Measurements from ENCODE around the gene FHIP1B. TPM values are rescaled to one million over a fixed set of nuclear protein-coding genes. Genes with fewer than 3 reads are reported as not detected.

The FHIP1B gene
- total and polyA plus RNA-seq, 8 donors: 17.0 to 324 (median 35.7) TPM

- Histone ChIP-seq H3K36me3 (no peaks in the 10 kb centered on the region), H3K27me3 (no peaks in the 10 kb centered on the region), H3K4me3 (no peak overlapping the region), H3K27ac (no peak overlapping the region), H3K9me3 (no peaks in the 10 kb centered on the region), H3K4me1 (peaks cover 22 to 36% (median 30%) of the 10 kb centered on the region in 4 donors)
- intact Hi-C loops (cut with DNase I; ENCODE audit: low total_unique reads): no loop called here
- peak in 1 of 2 donors; percentile 23 for DNase-seq
- TF ChIP-seq, protein P1, sequence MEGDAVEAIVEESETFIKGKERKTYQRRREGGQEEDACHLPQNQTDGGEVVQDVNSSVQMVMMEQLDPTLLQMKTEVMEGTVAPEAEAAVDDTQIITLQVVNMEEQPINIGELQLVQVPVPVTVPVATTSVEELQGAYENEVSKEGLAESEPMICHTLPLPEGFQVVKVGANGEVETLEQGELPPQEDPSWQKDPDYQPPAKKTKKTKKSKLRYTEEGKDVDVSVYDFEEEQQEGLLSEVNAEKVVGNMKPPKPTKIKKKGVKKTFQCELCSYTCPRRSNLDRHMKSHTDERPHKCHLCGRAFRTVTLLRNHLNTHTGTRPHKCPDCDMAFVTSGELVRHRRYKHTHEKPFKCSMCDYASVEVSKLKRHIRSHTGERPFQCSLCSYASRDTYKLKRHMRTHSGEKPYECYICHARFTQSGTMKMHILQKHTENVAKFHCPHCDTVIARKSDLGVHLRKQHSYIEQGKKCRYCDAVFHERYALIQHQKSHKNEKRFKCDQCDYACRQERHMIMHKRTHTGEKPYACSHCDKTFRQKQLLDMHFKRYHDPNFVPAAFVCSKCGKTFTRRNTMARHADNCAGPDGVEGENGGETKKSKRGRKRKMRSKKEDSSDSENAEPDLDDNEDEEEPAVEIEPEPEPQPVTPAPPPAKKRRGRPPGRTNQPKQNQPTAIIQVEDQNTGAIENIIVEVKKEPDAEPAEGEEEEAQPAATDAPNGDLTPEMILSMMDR (IDR thresholded peaks at IDR 0.05): no peak
- TF ChIP-seq EP300 (IDR thresholded peaks at IDR 0.05): no peak
- no peak for TF ChIP-seq POLR2A (IDR thresholded peaks at IDR 0.05)
- no peak for TF ChIP-seq POLR2AphosphoS5 (IDR thresholded peaks at IDR 0.05)
- WGBS, 5 donors: 89 to 100% (median 95%) methylated on average over 1 of the region's 1 CpG
Observed at GRCh38 chr11:6248248-6248647, 13.8 kb upstream of the FHIP1B start.

- intact Hi-C loops (cut with DNase I; ENCODE audit: low total_unique reads): no loop called here
- H3K4me3 ChIP-seq: no peak overlapping the region
- peaks cover 9 to 12% (median 10%) of the 10 kb centered on the region in 4 donors for H3K4me1 ChIP-seq
- WGBS, 5 donors: 91 to 100% (median 95%) methylated on average over 2 of the region's 2 CpGs
- no peaks in the 10 kb centered on the region for H3K27me3 ChIP-seq
- TF ChIP-seq, protein P1 (IDR thresholded peaks at IDR 0.05): no peak
- TF ChIP-seq POLR2AphosphoS5 (IDR thresholded peaks at IDR 0.05) (no peak), EP300 (IDR thresholded peaks at IDR 0.05) (no peak), POLR2A (IDR thresholded peaks at IDR 0.05) (no peak)
- no peaks in the 10 kb centered on the region for H3K36me3 ChIP-seq
- DNase-seq: no peak
- H3K9me3 ChIP-seq: no peaks in the 10 kb centered on the region
- H3K27ac ChIP-seq: no peak overlapping the region
Observed at GRCh38 chr11:6245536-6245935, 11.1 kb upstream of the FHIP1B start.

DNA sequence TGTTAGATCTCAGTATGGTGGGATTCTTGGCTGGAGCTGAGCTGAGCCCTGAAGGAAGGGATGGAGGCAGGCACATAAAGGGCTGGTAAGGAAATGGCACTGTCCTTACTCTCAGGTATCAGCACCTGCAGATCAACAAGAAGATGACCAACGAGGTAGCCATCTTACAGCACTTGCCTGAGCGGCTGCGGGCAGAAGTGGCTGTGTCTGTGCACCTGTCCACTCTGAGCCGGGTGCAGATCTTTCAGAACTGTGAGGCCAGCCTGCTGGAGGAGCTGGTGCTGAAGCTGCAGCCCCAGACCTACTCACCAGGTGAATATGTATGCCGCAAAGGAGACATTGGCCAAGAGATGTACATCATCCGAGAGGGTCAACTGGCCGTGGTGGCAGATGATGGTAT is 6.9 kb upstream of the FHIP1B start:
- no peak for TF ChIP-seq EP300 (IDR thresholded peaks at IDR 0.05)
- TF ChIP-seq, protein P1 (IDR thresholded peaks at IDR 0.05): no peak
- TF ChIP-seq POLR2AphosphoS5 (IDR thresholded peaks at IDR 0.05): no peak
- TF ChIP-seq POLR2A (IDR thresholded peaks at IDR 0.05): no peak
- no peaks in the 10 kb centered on the region for H3K36me3 ChIP-seq
- H3K27ac ChIP-seq: no peak overlapping the region
- DNase-seq: no peak
- H3K4me3 ChIP-seq: no peak overlapping the region
- intact Hi-C loops (cut with DNase I; ENCODE audit: low total_unique reads): no loop called here
- 87 to 96% (median 94%) methylated on average over 7 of the region's 7 CpGs for whole genome bisulfite sequencing, 5 donors
- no peaks in the 10 kb centered on the region for H3K27me3 ChIP-seq
- no peaks in the 10 kb centered on the region for H3K9me3 ChIP-seq
- no peaks in the 10 kb centered on the region for H3K4me1 ChIP-seq

DNA sequence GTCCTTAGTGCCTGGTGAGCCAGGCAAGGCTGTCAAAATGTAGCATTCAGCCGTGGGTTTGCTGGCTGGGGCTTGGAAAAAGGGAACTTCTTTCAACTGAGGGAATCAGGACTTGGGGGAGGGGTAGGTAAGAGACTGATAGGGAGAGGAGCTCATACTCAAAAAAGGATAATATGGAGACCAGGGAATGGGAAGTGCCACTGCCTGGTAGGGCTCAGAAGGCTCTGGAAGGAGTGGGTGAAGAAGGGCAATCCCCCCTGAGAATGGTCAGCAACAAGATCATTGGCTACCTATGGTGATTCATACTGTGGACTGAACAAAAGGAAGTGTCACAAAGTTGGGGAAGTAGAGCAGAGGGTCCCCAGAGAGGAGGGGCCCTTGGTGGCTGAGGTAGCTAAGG is 6.3 kb upstream of the FHIP1B start:
- no peaks in the 10 kb centered on the region for H3K27me3 ChIP-seq
- H3K9me3 ChIP-seq: no peaks in the 10 kb centered on the region
- no peak overlapping the region for H3K27ac ChIP-seq
- 61 to 79% (median 77%) methylated on average over 1 of the region's 1 CpG for WGBS, 5 donors
- no peak for DNase-seq
- no peak overlapping the region for H3K4me3 ChIP-seq
- H3K36me3 ChIP-seq: no peaks in the 10 kb centered on the region
- H3K4me1 ChIP-seq: peaks cover 0 to 2% (median under 1%) of the 10 kb centered on the region in 4 donors
- TF ChIP-seq, protein P1 (IDR thresholded peaks at IDR 0.05): no peak
- TF ChIP-seq POLR2AphosphoS5 (IDR thresholded peaks at IDR 0.05) (no peak), EP300 (IDR thresholded peaks at IDR 0.05) (no peak), POLR2A (IDR thresholded peaks at IDR 0.05) (no peak)
- intact Hi-C loops (cut with DNase I; ENCODE audit: low total_unique reads): no loop called here
